HS-5 (cell line): ENCODE data around the gene FLVCR1.

Experiments
- DNase-seq: peaks from one replicate; pipeline ENCODE4 v3.0.0-alpha.2; 2012; ENCODE audit warnings: low read depth

FLVCR1 gene

GRCh38 chr1:212915245-212916091 is 57.4 kb downstream of the FLVCR1 start:
- no peak for DNase-seq

- no peak for DNase-seq
Observed at GRCh38 chr1:212916481-212917133, 58.5 kb downstream of the FLVCR1 start.

GRCh38 chr1:212917134-212917485 is 59.0 kb downstream of the FLVCR1 start:
- no peak for DNase-seq

- no peak for DNase-seq
Observed at GRCh38 chr1:212917858-212918257, 59.8 kb downstream of the FLVCR1 start.

- no peak for DNase-seq
Observed at GRCh38 chr1:212918824-212919223, 60.7 kb downstream of the FLVCR1 start.

- DNase-seq: no peak
Observed at GRCh38 chr1:212920246-212920645, 62.2 kb downstream of the FLVCR1 start.

- DNase-seq: no peak
Observed at GRCh38 chr1:212920896-212921295, 62.8 kb downstream of the FLVCR1 start.

GRCh38 chr1:212922016-212922415 is 63.9 kb downstream of the FLVCR1 start:
- DNase-seq: no peak

GRCh38 chr1:212926372-212926771 is 68.3 kb downstream of the FLVCR1 start:
- DNase-seq: no peak

- DNase-seq: no peak
Observed at GRCh38 chr1:212928323-212929291, 70.5 kb downstream of the FLVCR1 start.

- DNase-seq: no peak
Observed at GRCh38 chr1:212930986-212931678, 73.1 kb downstream of the FLVCR1 start.

- no peak for DNase-seq
Observed at GRCh38 chr1:212933815-212934471, 75.9 kb downstream of the FLVCR1 start.

GRCh38 chr1:212935387-212935981 is 77.4 kb downstream of the FLVCR1 start:
- no peak for DNase-seq

GRCh38 chr1:212937034-212937433 is 79.0 kb downstream of the FLVCR1 start:
- no peak for DNase-seq

- no peak for DNase-seq
Observed at GRCh38 chr1:212938846-212939245, 80.8 kb downstream of the FLVCR1 start.

GRCh38 chr1:212941452-212941851 is 83.4 kb downstream of the FLVCR1 start:
- DNase-seq: no peak

GRCh38 chr1:212942679-212943392 is 84.8 kb downstream of the FLVCR1 start:
- no peak for DNase-seq

GRCh38 chr1:212943393-212943710 is 85.3 kb downstream of the FLVCR1 start:
- no peak for DNase-seq

- DNase-seq: no peak
Observed at GRCh38 chr1:212944229-212944901, 86.3 kb downstream of the FLVCR1 start.

GRCh38 chr1:212945056-212945455 is 87.0 kb downstream of the FLVCR1 start:
- DNase-seq: no peak
